ENCODE measurements around the gene C17orf114.

Gene C17orf114

GRCh38 chr17:4785311-4786105, 16.6 kb downstream of the C17orf114 start:
- no peak for DNase-seq

GRCh38 chr17:4782652-4783051, 19.5 kb downstream of the C17orf114 start:
- DNase-seq = no peak

- DNase-seq = no peak
Observed at GRCh38 chr17:4780325-4780955, 21.7 kb downstream of the C17orf114 start.

- DNase-seq = no peak
Observed at GRCh38 chr17:4777969-4778760, 24.0 kb downstream of the C17orf114 start.

DNA sequence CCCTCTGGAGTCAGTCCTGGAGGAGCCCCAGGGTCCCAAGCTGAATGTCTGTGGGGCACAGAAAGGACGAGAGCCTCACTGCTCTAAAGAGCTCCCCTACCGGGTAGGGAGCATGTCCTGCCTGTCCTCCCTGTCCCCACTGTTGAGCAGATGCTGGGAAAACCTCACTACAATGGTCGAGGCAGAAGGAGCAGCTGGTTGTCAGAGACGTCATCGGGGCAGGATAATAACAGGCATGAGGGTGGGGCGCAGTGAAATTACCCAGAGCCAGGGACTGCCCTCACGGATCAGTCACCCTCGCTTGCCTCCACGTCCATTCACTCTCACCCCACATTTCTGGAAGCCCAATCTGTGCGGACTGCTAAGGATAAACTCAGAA, 29.9 kb downstream of the C17orf114 start:
- DNase-seq = no peak

GRCh38 chr17:4771519-4772234, 30.5 kb downstream of the C17orf114 start, which contains the start of gene TM4SF5:
Gene TM4SF5, plus strand, starts transcription at chr17:4771886. Its CDS starts 37 bp downstream, at chr17:4771923.
- DNase-seq = no peak

DNA sequence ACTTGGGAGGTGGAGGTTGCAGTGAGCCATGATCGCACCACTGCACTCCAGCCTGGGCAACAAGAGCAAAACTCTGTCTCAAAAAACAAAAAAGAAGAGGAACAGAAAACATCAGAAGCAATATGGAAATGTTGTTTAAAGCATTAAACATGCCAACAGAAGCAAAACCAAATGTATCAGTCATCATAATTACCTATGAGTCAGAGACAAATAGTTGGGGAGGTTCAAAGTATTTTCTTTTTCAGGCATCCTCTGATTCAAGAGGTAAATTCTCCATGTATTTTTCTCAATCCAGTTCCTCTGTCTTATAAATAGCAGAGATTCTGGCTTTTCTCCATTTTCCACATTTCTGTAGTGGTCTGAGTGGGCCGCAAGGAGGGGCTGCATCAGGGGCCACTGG, 32.5 kb downstream of the C17orf114 start:
- DNase-seq = no peak

DNA sequence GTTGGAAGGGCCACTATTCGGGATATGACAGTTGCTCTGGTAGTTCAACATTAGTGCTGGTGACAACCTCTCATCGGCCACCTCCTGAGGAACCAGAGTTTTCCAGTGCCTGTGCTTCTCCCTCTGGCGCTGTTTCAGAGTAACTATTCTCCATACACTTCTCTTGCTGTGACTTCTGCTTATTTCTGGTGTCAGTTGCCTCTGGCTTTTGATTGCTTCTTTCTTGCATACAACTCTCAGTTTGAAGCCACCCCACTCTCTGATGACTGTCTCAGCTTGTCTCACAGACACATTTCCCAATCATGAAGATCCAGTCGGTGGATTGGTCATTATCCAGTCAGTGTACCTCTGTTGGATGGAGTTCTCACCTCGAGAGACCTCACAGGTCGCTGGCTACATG, 33.8 kb downstream of the C17orf114 start:
- no peak for DNase-seq

DNA sequence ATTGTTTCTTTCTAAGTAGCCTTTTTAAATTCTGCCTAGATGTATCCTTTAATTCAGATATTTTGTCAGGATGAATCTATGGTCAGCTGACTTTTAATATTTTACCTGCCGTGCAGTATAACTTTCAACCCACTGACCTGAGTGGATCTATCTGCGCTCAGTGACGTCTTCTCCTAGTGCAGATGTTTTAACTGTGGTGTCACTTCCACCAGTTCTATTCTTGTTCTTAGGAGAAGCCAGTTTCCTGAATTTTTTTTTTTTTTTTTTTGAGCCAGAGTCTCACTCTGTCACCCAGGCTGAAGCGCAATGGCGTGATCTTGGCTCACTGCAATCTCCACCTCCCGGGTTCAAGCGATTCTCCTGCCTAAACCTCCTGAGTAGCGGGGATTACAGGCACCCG, 35.4 kb downstream of the C17orf114 start:
- no peak for DNase-seq

DNA sequence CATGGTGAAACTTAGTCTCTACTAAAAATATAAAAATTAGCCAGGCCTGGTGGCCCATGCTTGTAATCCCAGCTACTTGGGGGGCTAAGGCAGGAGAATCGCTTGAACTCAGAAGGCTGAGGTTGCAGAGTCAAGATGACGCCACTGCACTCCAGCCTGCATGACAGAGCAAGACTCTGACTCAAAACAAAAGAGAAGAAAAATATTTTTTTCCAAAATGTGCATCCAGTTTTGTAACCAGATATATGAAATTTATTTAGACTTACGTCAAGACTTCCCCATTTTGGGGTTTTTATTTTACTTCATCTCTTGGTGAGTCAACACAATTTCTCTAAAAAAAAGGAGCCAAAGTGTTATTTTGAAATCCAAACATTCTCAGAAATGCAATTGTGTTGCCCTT, 35.9 kb downstream of the C17orf114 start:
- no peak for DNase-seq

DNA sequence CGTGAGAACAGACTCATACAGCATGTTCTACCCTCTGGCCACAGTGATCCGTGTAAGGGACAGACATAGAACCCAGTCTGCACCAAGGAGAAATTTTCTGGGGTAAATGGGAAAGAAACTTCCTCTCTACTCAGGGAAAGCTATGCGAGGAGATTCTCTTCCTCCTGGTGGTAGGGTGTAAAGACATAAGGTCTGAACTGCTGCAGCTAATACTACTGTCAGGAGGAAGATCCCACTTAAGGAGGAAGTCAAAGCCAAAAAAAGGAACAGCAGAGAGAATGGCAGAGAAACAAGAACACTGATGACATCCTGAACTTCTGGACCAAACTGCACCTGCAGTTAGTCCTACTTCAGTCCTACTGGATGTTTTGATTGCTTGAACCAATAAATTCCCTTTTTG, 37.5 kb downstream of the C17orf114 start:
- DNase-seq = no peak

GRCh38 chr17:4759776-4760236, 42.3 kb downstream of the C17orf114 start:
- DNase-seq = no peak

GRCh38 chr17:4753392-4753791, 48.7 kb downstream of the C17orf114 start:
- no peak for DNase-seq

GRCh38 chr17:4751932-4752331, 50.2 kb downstream of the C17orf114 start:
- DNase-seq = no peak
